DMS114 treated with DMSO at 0.1 percent for 48 hours (cell line): ENCODE results near the gene RAP1GAP2.
A peak's percentile ranks its signal among the peaks of the same experiment; 100 is the strongest.
"Not testable (repeated sequence)": the region's sequence is repeated elsewhere in the genome, so short reads cannot be mapped to it uniquely, and the experiment has no call there.

Source experiments
- DNase-seq: peaks from one replicate; lab custom pipeline; 2025; ENCODE audit not compliant: unreplicated experiment; lab: John Stamatoyannopoulos, UW

The RAP1GAP2 gene

GRCh38 chr17:2785376-2785775 lies 10.9 kb upstream of the RAP1GAP2 start:
- DNase-seq = not testable (repeated sequence)

- DNase-seq = peak; percentile 65
These were observed 9.9 kb upstream of the RAP1GAP2 start for GRCh38 chr17:2786176-2786881.

DNA sequence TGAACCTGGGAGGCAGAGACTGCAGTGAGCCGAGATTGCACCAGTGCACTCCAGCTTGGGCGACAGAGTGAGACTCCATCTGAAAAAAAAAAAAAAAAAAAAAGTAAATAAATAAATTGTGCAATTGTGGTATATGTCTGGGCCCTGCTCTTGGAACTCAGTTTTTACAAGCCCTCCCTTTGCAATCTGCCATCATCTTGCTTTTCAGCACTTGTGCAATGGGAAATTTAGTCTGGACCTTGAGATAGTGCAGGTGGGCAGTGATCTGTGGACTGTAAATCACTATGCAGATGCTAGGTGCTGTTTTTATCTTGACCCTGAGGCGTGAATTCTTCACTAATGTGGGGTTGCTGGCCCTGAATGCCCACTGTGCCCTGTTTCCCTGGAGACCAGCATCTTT lies 6.5 kb upstream of the RAP1GAP2 start:
- no peak for DNase-seq

- no peak for DNase-seq
These were observed 3.7 kb upstream of the RAP1GAP2 start for GRCh38 chr17:2792366-2793169.

DNA sequence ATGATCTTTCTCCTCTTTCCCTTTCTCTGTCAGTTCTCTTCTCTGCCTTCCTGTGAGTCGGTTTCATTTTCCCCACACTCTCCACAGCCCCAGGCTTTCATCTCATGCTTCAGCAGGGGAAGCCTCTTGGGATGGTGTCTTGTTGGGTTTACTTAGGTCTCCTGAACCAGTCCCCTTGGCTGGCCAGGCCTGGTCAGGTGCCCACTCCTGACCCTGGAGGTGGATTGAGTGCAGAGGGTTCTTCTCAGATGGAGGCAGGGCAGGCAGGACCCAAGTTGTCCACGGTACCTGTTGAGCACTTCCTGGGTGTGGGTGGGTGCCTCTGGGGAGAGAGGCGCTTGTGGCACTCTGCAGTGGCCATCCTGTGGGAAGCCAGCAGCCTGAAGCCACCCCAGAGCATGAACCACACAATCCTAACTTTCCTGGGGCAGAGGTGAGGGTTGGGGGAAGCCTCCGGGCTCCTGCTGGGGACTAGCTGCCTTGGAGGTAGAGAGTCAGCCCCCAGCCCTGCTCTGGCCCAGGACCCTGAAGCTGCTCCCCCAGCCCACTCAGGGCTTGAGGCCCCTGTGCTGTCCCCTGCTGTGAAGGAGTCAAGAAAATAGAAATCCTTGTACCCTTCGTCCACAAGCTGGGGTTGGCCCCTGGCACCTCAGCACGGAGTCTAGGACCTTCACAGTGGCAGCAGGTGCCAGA lies 2.0 kb upstream of the RAP1GAP2 start:
- no peak for DNase-seq

DNA sequence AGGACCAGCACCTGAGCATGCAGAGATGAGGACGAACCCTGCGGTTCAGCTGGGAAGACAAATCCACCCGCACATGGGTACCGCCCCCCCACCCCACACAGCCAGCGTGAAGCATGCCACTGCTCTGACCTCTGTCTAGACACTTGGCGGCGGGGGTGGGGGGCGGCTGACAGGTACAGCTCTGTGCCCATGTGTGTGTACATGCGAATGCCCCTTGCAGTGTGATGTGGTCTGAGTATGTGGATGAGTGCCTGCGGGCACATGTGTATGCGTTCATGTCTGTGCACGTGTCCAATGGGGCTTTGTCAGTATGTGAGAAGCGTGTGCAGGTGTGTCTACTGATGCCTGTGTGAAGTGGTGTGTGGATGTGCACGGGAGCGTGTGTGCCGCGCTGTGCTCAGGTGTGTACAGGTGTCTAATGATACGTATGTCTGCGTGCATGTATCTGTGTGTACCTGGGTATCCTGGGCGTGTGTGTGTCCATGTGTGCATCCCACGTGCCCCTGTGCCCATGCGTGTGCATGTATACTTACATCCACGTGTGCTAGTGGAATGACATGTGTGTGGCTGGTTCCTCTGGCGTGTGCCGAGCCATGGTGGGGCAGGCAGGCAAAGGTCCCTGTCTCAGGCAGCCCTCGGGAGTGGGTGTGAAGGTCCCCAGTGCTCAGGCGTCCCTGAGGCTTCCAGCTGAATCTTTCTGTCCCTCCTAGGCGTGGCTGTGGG lies 636 bp upstream of the RAP1GAP2 start:
- no peak for DNase-seq

DNA sequence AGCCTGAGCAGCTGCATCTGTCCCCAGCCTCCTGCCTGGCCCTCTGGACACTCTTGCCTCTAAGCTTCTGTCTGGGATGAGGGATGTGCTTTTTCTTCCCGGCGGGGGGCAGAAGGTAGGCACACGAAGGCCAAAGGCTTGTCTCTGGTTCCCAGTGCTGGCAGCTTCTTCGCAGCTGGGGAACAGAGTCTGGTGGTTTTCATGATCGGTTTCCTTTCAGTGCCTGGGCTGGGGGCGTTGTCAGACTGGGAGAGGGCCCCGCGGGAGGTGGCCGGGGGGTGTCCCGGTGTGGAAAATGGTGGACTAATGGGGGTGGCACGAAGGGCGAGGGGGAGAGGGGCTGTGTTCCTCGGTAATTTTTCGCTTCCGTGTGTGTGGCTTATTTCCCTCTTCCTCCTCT lies 988 bp downstream of the RAP1GAP2 start:
- DNase-seq = no peak

DNA sequence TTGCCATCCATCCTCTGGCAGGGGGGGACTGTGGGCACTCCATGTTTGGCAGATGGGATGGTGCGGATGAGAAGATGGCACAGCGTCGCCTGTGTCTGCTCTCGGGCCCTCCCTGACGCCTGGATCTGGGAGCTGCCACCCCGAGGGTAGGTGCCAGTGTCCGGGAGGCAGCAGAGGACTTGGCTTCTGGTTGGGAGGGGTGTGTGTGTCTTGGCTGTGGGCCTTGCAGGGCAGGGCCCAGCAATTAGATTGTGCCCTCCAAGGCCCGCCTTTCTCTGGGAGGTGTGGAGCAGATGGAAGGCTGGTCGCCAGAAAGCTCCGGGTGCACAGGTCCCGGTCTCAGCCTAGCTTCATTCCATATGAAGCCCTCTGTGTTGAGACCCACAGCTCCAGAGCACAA lies 1.4 kb downstream of the RAP1GAP2 start:
- DNase-seq = no peak

- no peak for DNase-seq
These were observed 1.9 kb downstream of the RAP1GAP2 start for GRCh38 chr17:2798188-2798587.

DNA sequence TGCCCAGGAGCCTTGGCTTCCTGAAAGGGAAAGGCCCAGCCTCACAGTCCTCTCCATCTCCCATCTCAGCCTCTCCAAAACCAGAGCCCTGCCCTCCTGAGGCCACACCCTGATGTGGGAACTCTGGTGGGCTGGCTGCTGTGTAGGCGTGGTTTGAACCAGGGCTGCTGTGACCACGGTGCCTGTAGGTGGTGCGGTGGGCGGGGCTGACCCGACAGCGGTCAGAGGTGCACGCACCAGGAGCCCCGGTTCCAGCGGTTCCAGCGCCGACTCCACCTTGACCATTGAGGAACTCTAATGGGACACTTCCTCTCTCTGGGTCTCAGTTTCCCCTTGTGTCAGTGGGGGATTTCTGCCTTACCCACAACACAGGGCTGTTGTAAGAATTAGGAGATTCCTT lies 2.4 kb downstream of the RAP1GAP2 start:
- no peak for DNase-seq

DNA sequence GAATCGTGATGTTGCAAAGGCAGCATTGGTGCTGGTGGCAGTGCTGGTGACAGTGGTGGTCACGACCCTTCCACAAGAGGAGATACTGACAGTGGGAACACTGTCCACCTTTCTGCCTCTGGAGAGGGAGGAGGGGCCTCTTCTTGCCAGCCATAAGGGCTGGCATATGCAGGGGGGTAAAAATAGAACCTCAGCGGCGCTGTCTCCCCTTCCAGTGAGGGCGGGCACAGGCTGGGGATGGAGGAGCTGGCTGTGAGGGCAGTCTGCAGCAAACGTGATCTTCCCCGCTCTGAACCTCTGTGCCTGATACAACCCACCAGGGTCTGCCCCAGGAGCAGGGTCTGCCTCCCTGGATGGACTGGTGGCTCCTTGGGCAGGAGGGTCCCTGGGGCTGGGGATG lies 3.4 kb downstream of the RAP1GAP2 start:
- DNase-seq = no peak

- no peak for DNase-seq
These were observed 4.1 kb downstream of the RAP1GAP2 start for GRCh38 chr17:2800367-2800766.

- no peak for DNase-seq
These were observed 5.6 kb downstream of the RAP1GAP2 start for GRCh38 chr17:2801841-2802240.

- no peak for DNase-seq
These were observed 6.3 kb downstream of the RAP1GAP2 start for GRCh38 chr17:2802574-2802973.

- no peak for DNase-seq
These were observed 7.1 kb downstream of the RAP1GAP2 start for GRCh38 chr17:2803386-2803785.

GRCh38 chr17:2803971-2804370 lies 7.7 kb downstream of the RAP1GAP2 start:
- no peak for DNase-seq

DNA sequence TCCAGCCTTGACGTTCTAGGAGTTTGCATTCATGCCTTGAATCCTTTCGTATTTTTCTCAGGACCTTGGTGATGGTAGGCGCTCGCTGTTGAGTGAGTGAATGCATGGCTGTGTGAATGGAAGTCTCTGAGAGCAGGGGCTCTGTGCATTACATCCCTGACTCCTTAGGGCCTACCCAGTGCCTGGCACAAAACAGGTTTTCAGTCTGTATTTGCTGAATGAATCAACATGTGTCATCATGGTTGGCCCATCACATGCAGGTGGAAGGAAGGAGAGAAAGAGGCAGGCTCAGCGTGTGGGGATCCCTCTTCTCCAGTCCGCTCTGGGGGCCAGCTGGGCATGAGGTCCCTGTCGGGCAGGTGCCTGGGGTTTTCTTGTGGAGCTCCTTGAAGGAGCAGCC lies 8.7 kb downstream of the RAP1GAP2 start:
- no peak for DNase-seq

DNA sequence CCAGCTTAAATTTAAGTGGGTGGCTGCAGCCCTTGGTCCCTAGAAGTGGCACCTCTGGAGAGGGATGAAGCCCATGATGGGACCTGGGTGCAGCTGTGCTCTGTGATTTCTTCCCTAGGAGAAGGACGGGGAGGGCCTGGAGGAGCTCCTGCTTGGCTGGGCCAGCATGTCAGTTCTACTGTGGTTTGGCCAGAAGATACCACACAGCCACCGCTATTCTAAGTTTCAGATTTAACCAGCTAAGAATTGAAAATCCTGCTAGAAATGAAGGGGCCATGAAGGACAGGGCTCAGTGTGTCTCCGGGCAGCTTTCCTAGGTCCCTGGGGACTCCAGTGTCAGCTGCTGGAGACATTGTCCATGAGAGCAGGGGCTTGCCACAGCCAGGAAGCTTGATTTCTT lies 9.7 kb downstream of the RAP1GAP2 start:
- no peak for DNase-seq

GRCh38 chr17:2808367-2809335 lies 12.4 kb downstream of the RAP1GAP2 start:
- no peak for DNase-seq

DNA sequence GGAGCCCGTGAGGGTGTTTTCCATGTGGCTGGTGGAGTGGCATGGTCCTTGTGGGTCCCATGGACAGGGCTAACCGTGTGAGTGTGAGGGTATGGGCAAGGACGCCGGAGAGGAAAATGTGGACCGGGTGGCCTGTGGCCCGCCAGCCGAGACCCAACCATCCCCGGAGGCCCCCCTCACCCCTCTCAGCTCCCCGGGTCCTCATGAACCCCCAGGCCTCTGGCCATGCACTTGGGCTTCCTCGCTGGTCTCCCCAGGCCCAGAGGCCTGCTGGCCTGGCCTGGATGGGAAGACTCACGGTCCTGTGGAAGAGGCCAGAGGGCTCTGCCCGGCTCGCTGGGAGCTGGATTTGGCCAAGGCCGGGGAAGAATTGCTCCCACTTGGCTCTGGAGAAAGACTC lies 13.1 kb downstream of the RAP1GAP2 start:
- no peak for DNase-seq
